Fibroblast of peridontal ligament (primary cell): ENCODE measurements around the gene MMP24OS.
A peak's percentile ranks its signal among the peaks of the same experiment; 100 is the strongest.

Experiments
- DNase-seq: peaks from one replicate; pipeline ENCODE4 v3.0.0-alpha.2; 2010; ENCODE audit errors: extremely low read depth

MMP24OS gene

DNA sequence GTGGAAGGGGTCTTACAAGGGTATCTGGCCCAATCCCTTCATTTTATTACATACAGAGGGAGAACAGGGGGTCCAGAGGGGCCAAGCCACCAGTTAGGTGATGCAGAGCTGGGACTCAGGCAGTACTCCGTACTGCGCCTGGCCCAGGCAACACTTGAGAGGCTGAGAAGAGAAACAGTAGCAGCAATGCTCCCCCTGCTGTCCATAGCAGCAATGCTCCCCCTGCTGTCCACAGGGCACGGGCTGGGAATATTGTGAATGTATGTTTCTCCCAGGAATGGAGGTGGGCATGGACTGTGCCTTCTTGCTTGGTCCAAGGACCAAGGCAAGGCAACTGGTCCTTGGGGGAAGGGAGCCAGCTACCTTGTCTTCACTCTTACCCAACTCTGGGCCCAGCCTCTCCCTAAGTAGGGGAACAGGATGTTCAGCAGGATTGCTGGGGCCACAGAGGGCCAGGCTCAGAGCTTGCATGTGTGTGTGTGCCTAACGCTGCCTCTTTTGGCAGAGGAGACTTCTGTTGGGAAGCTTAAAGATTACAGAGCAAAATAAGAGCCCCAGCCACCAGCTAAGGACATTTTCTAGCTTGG lies 29.1 kb upstream of the MMP24OS start:
- DNase-seq: peak; percentile 76

DNA sequence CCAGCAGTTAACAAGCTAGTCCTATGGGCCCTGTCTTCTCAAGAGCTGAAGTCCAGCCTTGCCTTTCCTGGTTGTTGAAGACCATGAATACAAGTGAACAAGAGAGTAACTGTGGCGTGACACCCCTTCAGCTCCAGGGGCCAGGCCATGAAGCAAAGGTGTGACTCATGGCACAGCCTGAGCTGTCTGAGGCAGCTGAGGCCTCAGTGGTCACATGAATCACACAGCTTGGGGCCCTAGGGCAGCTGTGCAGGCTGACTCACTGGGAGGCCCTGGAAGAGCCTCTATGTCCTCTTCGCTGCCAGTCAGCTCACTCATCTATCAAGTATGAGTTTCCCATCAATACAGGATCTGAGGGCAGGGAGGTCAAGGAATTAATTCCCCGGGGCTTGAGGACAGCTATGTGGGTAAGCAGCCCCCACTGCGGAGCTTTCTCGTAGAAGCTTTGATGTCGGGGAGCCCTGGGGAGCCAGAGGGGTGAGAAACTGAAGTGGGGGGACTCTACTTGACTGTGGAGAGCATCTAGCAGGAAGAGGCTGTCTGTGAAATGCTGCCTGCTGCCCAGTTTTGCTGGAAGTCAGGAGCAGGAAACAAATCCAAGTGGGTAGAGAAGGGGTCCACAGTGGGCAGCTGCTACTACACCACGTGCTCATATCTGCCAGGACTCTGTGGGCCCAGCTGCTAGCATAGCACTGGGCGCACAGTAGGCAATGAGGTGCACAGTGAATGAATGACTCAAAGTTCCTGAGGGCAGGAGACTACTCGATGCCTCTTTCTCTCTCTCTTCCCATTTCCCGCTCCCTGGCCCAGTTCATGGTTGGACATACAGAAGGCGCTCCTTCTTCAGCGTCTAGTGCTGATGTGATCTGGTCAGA lies 28.0 kb upstream of the MMP24OS start:
- DNase-seq: peak; percentile 99

DNA sequence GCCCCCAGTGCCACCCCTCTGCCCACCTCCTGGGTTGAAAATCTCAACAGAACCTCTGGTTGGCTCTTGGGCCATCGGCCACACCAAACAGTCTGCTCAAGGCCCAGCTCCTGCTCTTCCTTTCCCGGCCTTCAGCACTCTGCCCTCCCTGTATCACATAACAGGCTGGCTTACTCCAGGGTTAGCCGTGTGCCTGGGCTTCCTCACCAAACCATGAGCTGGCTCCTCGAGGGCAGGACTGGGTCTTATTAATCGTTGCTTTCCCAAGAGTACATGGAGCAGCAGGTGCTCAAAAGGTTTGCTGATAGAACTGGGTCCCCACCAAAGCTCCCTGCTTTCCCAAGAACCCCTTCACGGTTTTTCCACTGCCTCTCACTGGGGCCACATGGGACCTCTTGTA lies 27.0 kb upstream of the MMP24OS start:
- DNase-seq: no peak

DNA sequence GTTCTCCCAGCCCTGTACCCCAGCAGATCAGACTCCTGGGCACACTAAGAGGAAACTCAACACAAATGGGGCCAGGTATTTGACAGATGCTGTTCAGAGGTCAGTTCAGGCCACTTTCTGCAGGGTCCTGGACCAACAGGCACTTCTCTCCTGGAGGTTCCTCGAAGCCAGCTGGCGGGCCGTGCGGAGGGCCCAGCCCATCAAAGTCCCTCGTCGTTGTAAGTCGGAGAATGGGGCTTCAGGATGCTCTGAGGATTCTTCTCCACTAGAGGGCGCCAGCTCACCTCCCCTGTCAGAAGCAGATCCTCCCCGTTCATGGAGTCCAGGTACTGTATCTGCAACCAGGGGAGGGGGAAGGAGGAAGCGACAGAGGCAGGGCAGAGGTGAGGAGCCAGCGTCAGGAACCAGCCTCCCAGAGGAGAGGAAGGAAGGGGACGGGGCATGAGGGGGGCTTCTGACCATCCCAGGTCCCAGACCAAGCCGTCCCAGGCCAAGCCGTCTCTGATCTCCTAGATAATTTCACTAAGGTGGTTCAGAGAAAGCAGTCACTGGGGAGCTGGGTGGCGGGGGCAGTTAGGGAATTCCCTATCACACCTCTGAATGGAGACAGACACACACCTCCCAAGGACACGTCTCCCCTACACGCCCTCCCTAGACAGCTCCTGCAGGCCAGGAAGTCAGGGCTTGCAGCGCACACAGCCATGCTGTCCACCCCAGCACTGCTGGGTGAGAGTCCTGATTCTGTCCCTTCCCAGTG lies 26.0 kb upstream of the MMP24OS start:
- DNase-seq: peak; percentile 91

DNA sequence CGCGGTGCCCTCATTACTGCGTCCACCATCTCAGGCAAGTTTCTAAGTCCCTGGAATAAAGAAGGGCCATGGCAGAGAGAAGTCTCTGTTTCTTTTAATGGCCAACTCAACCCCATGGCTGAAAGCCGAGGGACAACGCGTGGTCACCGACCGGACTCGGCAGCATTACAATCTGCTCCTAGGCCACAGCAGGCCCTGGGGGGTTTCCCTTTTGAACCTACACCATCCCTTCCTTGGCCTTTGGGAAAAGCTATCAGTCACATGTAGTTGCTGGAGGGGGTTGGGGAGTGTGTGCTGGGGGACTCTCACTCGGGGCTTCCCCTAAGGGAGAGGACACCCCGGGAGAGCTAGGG lies 25.4 kb upstream of the MMP24OS start:
- DNase-seq: no peak

DNA sequence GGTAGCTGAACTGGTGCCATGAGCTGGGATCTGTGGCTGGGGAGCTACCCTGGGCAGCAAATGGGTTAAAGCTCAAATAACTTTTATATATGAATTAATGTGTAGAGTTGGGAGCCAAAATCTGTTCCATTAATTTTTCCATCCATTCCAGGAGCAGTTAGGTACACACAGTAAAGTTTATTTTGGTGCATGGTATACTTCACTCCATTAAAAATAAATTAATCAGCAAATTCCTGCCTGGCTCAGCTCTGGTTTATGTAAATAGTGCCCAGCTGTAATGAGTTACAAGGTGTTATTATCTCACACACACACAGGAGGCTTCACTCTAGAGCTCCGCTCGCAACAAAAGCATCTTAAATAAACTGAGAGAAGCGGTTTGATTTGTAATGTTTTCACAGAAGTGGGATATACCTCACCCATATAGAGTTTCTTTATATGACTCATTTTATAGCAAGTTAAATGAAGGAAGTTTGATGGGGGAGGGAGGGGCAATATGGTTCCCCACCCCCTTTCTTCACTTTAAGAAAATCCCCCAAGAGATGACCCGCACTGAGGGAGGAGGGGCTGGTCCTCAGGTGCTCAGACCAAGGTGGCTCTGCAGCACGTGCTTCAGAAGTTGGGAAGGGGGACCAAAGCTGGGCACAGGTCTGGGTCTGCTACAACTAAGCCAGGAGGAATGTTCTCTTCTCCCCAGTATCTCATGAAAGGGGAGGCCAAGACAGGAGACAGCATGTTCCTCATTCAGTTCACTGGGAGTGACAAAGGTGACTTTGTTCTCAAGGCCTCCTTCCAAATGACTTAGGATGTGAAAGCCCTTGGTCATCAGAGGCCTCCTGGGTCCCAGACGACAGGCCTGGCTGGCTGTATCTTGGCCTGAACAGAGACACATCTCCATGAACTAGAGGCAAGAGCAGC lies 24.8 kb upstream of the MMP24OS start:
- DNase-seq: peak; percentile 63

DNA sequence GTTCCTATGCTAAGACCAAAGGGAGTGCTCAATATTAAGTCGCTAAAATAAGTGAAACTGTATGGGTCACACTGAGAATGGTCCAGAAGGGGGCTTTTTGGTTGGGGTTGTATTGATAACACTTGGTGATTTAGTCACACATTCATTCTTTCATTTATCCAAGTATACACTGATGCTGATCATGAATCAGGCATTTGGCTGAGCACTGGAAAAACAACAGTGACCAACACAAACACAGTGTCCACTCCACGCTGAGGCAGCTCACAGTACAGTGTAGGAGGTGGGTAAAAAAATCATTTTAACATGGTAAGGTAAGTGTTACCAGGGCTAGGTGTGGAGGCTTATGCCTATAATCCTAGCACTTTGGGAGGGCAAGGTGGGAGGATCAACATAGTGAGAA lies 23.5 kb upstream of the MMP24OS start:
- DNase-seq: no peak

DNA sequence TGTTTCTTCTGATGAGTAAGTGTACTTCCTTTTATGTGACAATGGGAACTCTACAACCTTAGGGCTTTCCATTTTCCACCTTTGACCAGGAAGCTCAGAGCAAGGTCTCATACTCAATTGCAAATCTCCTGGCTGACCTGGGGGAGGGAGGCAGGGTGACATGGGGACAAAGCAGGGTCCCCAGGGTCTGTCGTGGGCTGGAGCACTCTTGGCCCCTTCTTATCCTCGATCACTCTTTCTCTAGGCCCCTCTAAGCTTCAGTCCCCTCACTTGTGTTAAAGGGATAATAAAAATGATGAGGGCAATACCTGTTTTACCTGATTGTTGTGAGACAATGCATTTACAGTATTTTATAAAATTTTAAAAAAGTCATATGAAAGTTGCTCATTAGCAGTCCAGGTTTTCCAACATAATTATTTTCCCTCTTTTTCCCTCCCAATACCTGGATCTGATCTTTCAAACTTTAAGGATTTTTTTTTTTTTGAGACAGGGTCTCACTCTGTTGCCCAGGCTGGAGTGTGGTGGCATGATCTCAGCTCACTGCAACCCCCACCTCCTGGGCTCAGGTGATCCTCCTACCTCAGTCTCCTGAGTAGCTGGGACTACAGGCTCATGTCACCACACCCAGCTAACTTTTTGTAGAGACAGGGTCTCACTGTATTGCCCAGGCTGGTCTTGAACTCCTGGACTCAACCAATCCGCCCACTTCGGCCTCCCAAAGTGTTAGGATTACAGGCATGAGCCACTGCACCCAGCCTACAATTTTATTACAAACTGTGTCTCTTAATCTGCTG lies 22.7 kb upstream of the MMP24OS start:
- no peak for DNase-seq

DNA sequence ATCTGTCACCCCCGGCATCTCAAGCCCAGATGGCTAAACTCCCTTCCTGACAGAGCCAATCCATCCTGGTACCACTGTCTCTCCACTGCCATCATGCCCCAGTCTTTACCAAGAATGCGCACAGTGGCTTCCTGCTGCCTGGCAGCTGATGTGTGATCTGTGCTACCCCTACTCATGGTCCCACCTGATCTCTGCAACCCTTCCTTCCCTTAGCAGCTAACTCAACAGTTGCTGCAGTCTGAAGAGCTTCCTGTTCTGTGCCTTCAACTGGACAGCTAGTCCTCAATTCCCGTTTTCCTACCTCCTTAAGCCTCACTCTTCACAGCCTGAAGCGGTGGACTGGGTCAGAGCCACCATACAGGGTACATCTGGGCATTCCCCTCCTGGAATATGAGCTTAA lies 21.9 kb upstream of the MMP24OS start:
- DNase-seq: no peak

DNA sequence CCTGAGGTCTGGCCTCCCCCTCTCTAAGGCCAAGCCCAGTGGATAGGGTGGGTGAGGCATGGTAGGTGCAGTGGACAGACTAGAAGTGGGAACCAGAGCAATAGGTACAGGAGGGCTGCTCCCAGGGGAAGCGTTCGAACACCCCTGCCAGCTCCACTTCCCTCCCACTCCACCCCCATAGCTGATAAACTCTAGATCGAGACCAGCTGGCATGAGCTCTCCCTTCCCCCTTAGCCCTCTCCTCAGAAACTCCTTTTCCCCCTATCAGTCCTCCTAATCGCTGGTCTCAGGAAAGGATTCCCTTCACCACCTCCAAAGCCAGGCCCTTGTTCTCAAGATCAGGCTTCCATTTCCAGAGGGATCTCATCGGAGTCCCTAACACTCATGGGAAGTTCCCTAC lies 20.3 kb upstream of the MMP24OS start:
- DNase-seq: no peak

DNA sequence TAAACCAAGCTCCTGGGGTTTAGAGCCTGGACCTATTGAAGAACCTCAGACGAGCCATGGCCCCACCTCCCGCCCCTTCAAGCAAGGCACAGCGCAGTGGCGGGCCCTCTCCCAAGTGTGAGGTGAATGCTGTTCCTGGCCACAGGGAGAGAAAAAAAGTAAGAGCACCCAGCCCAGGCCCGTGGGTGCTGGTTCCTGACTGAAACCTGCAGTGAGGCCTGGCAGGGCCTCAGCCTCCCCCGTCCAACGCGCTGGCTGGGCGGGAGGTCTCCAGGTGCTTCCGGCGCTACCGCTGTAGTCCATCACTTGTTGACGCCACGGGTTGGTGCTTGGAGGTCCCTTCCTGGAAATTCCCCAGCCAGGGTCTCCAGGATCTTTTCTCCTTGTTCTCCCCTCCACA lies 19.8 kb upstream of the MMP24OS start:
- no peak for DNase-seq

DNA sequence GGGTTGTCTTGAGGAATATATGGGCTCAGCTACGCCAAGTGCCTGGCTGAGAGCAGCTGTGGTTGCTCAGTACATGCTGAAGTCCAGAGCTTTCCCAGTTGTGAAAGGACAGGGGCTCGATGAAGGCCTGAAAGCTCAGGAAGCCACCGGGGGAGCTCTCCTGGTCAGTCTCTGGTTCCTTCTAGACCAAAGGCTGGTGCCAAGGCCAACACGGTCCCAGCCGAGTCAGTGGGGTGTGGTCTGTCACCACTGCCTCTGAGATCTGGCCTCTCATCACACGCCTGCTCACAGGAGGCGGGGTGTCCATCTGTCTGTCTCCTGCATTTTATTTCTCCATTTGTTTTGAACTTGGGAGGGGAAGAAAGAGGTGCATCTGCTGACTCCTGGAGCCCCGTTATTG lies 19.2 kb upstream of the MMP24OS start:
- no peak for DNase-seq

DNA sequence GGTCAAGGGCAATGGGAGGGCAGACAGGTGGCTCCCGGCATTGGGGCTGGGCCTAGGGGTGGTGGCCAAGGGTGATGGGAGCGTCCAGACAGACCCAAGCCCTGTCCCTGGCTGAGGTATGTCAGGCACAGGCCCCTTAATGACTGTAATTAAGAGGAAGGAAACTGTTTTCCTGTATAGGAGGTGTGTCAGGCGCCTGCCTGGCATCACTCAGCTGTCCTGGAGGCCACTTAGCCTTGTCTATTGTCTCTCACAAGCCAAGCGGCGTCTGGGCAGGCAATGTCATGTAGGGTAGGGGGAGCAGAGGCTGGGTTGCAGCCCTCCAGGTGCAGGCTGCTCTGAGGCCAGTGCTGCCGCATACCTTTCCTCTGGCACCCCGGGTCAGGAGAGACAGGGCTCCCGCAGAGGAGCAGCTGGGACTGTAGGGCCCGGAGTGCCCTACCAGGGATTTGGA lies 18.2 kb upstream of the MMP24OS start:
- DNase-seq: no peak

DNA sequence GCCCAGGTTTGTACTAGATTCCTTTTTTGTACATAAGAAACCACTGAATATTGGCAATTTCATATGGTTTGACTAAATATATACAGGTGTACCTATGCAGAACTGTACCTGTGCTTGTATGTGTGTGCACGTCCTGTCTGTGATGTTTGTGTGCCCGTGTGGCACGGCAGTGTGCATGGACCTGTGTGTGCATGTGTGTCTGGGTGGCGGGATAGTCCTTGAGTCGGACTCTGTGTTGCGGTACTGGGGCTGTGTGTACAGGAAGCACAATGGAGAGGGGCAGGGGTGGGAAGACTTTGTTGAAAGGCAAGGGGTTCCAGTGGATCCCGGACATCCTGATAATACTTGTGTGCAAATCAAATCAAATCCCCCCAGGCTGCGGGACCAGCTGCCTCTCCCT lies 17.8 kb upstream of the MMP24OS start:
- no peak for DNase-seq

DNA sequence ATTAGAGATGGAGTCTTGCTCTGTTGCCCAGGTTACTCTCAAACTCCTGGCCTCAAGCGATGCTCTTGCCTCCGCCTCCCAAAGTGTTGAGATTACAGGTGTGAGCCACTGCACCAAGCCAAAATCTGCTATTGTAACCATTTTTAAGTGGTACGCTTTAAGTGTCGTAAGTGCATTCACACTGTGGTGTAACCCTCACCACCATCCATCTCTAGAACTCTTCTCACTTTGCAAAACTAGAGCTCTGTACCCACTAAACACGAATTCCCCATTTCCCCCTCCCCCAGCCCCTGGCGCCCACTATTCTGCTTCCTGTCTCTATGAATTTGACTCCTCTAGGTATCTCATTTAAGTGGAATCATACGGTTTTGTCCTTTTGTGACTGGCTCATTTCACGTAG lies 17.1 kb upstream of the MMP24OS start:
- DNase-seq: no peak

DNA sequence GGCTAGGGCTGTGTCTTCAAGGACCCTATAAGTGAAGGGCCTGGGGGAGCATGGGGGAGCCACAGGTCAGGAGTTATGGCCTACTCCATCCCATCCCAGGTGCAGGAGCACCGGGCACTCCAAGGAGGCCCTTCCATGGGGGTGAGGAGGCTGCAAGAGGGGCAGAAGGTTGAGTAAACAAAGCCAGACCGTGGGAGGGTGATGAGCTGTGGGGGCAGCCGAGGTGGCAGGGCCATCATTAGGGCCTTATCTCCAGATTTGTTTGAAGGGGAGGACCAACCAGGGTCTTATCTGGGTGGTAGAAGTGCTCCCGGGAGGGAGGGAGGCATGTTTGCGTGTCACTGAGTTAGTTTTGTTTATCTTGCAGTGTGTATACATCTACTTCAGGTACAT lies 16.4 kb upstream of the MMP24OS start:
- DNase-seq: no peak

DNA sequence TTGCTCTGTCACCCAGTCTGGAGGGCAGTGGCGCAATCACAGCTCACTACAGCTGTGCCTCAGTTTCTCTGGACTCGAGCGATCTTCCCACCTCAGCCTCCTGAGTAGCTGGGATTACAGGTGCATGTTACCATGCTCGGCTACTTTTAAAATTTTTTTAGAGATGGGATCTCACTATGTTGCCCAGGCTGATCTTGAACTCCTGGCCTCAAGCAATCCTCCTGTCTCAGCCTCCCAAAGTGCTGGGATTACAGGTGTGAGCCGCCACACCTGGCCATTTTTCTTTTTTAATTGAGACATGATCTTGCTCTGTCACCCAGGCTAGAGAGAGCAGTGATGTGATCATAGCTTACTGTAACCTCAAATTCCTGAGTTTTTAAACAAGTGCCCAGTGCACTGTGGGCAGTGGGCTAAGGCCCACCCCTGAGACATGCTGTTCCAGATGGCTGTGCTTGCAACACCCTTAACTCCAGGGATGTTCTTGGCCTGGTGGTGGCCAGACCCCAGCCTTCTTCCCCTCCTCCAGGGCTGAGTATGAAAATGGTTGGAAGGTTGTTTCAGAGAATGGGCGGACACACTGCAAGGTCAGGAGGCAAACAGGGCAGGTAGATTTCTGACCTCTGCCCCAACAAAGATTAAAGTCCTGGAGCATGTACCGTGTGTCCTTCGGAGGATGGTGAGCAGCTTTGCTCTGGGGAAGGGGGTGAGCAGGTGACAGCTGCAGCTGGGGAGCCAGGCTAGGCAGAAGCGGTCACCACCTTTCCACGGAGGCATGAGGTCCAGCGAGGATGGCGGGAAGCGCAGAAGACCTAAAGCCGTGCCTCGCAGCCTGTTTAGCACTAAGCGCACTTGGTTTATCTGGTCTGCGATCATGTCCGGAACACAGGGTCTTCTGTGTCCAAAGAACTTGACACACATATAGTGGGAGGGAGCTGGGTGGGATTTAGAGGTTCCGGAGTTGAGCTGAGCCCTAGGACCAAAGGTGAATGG lies 15.7 kb upstream of the MMP24OS start:
- no peak for DNase-seq

DNA sequence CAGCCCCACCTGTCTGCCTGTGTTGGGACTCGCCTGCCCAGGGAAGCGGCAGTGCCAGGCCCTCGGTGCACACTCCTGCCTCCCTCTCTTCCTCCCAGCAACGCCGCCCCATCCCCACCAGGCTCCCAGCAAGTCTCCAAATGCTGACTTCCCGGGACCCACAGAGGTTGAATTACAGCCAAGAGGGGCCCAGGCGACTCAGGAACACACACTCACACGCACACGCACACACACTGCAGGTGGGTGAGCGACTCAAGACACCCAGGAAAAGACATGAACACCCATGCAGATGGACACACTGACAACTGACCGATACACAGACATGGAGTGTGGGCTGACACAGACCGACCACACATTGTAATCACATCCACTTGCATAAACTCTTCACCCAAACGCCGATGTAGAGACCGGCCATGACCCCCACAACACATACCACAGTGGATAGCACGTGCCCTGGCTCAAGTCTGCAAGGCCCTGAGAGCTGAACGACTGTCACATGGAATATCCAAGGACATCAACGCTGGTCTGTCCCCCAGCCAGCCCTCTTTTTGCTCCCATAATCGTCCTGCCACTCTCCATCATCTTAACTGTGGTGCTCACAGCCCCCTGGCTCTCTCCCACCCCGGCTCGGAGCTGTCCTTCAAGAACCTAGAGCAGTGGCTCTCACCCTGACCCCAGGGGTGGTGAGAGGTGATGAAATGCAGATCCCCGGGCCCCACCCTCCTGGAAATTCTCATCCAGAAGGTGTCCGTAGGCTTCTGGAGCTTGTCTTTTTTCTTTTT lies 14.8 kb upstream of the MMP24OS start:
- no peak for DNase-seq
